Embryonic facial prominence (tissue), 1 donor: ENCODE measurements around the gene RASSF3.

Experiments
- DNase-seq: peaks from one replicate; pipeline ENCODE4 v3.0.0-alpha.2; 2016; ENCODE audit errors: extremely low spot score

Gene RASSF3

GRCh38 chr12:64669270-64669842 is 59.1 kb downstream of the RASSF3 start:
- DNase-seq: no peak

DNA sequence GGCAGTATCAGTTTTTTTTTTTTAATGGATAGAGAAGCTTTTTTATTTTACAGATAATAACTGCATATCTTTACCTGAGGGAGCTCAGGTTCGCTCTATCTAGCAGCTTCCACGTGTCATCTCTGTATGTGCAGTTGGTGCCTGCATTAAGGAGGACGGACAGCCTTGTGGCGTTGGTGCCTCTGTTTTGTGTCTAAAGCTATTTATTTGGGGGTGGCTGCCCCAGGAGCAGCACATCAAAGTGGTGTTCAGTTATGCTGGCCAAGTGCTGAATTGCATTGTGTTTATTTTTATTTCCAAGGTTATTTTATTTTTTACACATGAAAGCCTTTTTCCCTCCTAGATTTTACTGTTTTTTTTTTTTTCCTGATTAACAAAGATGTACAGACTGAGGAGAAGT is 59.7 kb downstream of the RASSF3 start:
- DNase-seq: no peak

DNA sequence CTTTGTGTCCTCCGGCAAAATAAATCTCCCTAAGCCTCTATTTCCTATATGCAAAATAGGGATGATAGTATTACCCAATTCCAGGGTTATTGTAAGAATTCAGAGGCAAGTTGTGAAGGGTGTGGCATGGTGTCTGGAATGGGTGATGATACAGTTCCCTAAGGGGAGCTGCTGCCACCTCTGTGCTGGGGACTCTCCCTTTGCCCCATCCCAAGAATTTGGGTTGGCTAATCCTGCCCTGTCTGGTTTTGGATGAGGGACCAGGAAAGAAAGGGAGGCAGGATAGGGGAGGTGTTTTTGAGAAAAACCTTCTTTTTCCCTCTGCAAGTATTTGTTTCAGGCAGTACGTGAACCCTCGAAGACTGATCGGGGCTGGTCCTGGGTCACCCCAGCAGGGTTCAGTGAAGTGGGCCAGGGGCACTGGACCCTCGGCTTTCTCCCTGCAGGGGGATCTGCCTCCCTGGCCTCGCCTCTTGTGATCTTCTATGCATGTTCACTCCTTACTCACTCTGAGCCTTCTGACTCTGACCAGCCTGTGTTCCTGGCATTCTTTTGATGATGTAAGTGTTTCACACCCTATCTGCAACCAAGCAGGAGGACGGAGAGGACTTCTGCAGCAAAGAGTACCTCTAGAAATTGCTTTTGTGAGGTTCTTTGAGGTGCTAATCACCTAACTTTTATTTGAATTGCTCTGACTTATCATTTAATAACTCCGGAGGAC is 60.8 kb downstream of the RASSF3 start:
- no peak for DNase-seq

DNA sequence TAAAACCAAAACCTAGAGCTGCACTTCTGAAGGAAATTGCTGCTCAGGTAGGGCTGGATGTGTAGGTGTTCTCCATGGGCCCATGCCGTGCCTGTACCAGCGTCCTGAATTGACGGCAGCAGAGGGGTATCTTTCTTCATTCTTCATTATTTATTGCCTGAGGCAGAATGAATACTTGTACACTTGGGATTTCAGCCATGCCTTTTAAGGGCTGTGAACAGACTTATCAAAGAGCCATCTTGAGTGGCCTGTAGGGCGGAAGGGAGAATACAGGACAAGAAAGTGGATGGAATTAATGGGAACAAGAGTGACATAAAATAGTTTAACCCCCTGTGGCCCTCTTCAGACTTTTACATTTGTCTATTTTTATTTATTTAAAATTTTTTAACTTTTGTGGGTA is 61.4 kb downstream of the RASSF3 start:
- DNase-seq: no peak

GRCh38 chr12:64672925-64673409 is 62.7 kb downstream of the RASSF3 start:
- DNase-seq: no peak

DNA sequence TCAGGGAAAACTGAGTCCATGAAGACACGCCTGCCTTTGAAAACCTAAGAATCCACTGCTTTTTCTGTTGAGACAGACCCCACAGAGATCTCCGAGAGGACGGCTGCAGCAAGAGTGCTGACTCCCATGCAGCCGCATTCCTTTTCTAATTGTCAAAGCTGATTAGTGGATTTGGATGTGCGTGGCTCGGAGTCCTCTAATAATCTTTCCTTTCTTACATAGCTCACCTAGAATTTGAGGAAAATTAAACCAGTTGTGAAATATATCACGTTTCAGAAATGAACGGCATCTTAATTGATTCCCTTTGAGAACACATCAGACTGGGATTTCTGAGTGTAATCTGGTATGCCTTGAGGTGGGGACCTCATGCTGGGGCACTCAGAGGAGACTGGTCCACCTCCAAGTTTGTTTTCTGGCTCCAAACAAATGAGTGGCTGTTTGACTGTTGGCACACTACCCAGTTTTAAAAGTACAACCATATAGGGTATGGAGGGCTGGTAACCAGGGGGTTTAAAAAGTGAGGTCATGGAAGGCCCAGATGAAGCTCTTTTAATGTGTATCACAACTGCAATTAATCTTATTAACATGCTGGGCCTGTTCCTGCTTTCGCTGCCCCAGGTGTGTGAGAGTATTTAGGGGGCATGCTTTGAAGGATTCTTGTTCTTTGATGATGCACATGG is 63.3 kb downstream of the RASSF3 start:
- peak; percentile 47 for DNase-seq

- no peak for DNase-seq
Measured at GRCh38 chr12:64674367-64674922, 64.2 kb downstream of the RASSF3 start.

- DNase-seq: no peak
Measured at GRCh38 chr12:64675795-64676194, 65.5 kb downstream of the RASSF3 start.

DNA sequence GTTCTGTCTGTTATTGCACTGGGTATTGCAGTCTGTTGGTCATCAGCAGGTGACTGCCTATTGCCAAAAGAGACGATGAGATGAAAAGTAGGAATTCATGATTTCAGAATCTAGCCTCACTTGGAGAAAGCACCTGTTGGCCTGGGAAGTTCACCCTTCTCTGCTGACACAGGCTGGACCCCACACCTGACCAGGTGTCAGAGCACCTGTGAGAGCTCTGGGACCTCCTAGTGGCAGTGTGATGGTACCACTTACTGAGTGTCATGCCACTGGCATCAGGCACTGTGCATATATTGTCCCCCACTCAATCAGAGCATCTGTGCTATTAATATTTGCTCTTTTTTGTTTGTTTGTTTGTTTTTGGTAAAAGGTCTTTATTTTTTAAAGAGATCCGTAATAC is 68.0 kb downstream of the RASSF3 start:
- DNase-seq: no peak

DNA sequence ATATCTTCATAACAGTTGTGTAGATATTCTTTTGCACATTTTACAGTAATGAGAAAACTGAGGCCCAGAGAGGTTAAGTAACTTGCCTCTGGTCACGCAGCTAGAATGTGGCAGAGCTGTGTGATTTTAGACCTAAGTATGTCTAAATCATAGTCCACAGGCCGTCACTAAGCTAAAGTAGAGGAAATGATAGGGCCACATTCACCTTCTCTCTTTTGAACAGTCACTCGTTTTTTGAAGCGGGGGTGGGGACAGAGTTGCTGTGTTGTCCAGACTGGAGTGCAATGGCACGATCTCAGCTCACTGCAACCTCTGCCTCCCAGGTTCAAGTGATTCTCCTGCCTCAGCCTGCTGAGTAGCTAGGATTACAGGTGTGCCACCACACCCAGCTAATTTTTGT is 68.5 kb downstream of the RASSF3 start:
- no peak for DNase-seq

- no peak for DNase-seq
Measured at GRCh38 chr12:64679487-64680001, 69.2 kb downstream of the RASSF3 start.

GRCh38 chr12:64680235-64680634 is 69.9 kb downstream of the RASSF3 start:
- DNase-seq: no peak

DNA sequence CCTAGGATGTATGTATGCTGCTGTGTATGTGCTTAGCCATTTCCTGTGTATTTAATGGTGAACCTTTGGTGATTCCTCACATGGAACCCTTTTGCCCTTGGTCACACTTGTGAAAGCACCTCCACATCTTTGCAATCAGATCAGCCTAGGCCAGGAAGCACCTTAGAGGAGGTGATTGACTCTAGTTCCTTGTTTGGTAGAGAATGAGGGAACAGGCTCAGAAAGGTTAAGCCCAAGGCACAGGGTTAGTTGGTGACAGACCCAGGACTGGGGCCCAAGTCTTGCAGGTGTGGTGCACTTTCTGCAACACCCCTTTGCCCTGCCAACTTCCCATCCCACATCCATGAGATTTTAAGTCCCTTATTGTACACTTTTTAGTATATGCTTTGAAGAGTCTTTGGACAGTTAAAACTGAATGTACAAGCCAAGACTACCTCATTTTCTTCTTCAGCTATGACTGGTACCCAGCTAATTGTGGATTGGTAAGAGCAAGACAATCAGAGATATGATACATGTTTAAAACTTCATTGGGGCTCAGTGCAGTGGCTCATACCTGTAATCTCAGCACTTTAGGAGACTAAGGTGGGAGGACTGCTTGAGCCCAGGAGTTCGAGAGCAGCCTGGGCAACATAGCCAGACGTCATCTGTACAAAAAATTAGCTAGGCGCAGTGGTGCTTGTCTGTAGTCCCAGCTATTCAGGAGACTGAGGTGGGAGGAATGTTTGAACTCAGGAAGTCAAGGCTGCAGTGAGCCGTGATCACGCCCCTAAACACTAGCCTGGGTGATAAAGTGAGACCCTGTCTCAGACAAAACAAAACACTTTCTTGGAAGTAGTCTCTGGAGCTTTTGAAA is 71.1 kb downstream of the RASSF3 start:
- no peak for DNase-seq

DNA sequence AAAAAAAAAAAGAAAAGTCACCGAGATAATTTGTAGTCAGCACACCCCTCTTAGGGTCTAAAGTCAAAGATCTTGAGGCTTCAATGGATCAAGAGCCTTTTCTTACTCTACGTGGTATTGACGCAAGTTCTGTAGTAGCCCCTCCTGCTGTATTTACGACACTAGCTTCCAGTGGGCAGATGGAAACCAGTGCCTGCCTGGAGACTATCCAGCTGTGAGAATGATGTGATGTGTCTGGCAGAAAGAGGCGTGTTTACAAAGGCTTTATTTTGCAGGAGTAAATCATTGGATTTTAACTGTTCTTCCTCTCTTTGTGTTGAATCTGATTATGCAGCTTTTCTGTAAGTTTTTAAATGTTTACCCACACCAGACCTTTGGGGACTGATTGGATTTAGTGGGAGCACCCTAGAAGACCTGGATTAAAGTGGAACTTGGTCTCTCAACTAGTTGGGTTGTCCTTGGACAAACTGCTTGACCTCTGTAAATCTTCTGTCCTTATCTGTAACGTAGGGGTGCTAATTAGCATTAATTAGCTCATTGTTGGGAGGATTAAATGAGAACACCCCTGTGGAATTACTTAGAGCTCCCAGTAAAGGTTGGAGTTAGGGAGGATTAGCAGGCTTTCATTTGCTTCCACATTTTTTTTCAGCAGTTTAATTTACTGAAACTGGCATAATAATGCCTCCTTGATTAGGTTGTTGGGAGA is 72.4 kb downstream of the RASSF3 start:
- no peak for DNase-seq

- DNase-seq: no peak
Measured at GRCh38 chr12:64683816-64684543, 73.7 kb downstream of the RASSF3 start.

DNA sequence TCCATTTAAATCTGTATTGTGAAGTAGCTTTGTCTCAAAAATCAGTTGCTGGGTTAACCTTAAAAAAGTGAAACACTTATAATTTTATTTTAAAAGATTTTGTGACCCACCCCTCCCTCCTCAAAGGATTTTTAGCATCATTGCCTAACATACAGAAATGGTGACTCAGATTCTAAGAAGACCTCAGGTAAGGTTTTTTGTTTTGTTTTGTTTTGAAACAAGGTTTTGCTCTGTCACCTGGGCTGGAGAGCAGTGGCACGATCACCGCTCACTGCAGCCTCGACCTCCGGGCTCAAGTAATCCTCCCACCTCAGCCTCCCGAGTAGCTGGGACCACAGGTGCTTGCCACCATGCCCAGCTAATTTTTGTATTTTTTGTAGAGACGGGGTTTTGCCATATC is 74.8 kb downstream of the RASSF3 start:
- no peak for DNase-seq

- no peak for DNase-seq
Measured at GRCh38 chr12:64685605-64686004, 75.3 kb downstream of the RASSF3 start.

- no peak for DNase-seq
Measured at GRCh38 chr12:64687816-64688215, 77.5 kb downstream of the RASSF3 start.

DNA sequence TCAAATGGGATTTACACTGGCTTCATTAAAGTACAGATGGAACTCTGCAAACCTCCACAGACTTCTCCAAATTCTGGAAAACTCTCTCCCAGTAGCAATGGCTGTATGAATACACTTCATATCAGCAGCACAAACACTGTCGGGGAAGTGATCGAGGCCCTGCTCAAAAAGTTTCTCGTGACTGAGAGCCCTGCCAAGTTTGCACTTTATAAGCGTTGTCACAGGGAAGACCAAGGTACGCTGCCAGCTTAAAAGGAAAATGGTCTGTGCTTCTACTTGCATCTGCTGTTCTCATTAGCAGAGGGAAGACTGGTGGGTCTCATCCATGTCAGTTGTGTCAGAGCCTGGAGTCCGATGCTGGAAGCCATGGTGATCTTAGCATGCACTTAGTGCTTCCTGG is 77.9 kb downstream of the RASSF3 start:
- DNase-seq: no peak

DNA sequence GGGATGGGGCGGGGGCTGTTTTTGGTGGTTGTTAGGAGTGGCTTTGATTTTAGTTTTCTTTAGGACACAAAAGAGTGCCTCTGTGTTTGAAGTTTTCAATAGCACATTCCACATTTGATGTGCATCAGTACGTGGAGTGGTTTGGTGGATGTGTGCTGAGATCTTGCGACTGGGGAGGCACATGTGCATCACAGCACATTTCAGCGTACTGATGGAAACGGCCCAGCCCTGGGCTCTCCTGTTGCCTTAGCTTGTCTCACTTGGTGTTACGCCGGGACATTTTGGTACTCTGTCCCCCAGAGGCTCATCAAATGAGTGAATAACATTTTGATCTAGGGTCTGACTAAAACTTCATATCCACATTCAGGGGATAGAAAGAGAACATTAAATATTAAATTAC is 78.4 kb downstream of the RASSF3 start:
- no peak for DNase-seq
